Measurements from ENCODE around the gene RNF212. TPM values are rescaled to one million over a fixed set of nuclear protein-coding genes. Genes with fewer than 3 reads are reported as not detected.

RNF212 gene
- total and polyA plus RNA-seq, 2 experiments from 2014 or later, result 17.0 to 20.6 TPM

DNA sequence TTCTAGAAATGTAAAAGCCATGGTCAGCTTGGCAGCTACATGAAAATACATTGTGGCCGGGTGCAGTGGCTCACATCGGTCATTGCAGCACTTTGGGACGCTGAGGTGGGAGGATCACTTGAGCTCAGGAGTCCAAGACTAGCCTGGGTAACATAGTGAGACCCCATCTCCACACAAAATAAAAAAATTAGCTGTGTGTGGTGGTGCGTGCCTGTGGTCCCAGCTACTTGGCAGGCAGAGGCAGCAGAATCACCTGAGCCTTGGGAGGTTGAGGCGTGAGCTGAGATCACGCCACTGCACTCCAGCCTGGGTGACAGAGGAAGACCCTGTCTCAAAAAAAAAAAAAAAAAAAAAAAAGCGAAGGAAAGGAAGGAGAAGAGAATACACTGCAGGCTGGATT lies 29.0 kb downstream of the RNF212 start (continued):
- no peak for TF ChIP-seq CTCF (conservative IDR thresholded peaks at IDR 0.05; ENCODE audit: low read depth in 2 of 2)
- no peak for TF ChIP-seq CREB1 (CRISPR knock-in tag; IDR thresholded peaks at IDR 0.05; ENCODE audit: low read depth)
- TF ChIP-seq ZNF114 (CRISPR knock-in tag; IDR thresholded peaks at IDR 0.05), result no peak

GRCh38 chr4:1082215-1083182 lies 30.9 kb downstream of the RNF212 start:
- Histone ChIP-seq H3K27ac (ENCODE audit: low read depth) (no peak overlapping the region), H2AFZ (no peak overlapping the region), H3K4me3 (no peak overlapping the region), H3K4me1 (ENCODE audit: insufficient read depth) (no peaks in the 10 kb centered on the region), H3K79me2 (replicated peaks; ENCODE audit: insufficient read depth) (no peaks in the 10 kb centered on the region), H3F3A (replicated peaks; ENCODE audit: low read depth) (no peaks in the 10 kb centered on the region), H3K4me2 (no peak overlapping the region), H3K27me3 (ENCODE audit: insufficient read depth) (no peaks in the 10 kb centered on the region), H3K36me3 (ENCODE audit: insufficient read depth) (no peaks in the 10 kb centered on the region), H3K9me2 (ENCODE audit: insufficient read depth) (no peaks in the 10 kb centered on the region), H4K20me1 (replicated peaks; ENCODE audit: insufficient read depth) (no peaks in the 10 kb centered on the region)
- no peak overlapping the region for H3K4me3 Mint-ChIP-seq
- H3K27ac Mint-ChIP-seq, result no peak overlapping the region
- DNase-seq (ENCODE audit: low spot score), result no peak
- peaks cover 3% of the 10 kb centered on the region; the same call in 2 of the 3 replicates for H3K9me3 Mint-ChIP-seq
- ATAC-seq, result no peak
- no peaks in the 10 kb centered on the region for H3K4me1 Mint-ChIP-seq
- peaks cover 3% of the 10 kb centered on the region for H3K27me3 Mint-ChIP-seq (ENCODE audit: insufficient read depth, low read depth, poor library complexity)
- H3K36me3 Mint-ChIP-seq (ENCODE audit: low read depth), result no peaks in the 10 kb centered on the region
- TF ChIP-seq POLR2AphosphoS5 (IDR thresholded peaks at IDR 0.05; ENCODE audit: low read depth) (no peak), ZNF462 (CRISPR knock-in tag; IDR thresholded peaks at IDR 0.05) (no peak), NANOG (IDR thresholded peaks at IDR 0.05; ENCODE audit: borderline replicate concordance) (no peak), EZH2 (IDR thresholded peaks at IDR 0.05; ENCODE audit: low read depth, unreplicated experiment) (no peak), EZH2phosphoT487 (IDR thresholded peaks at IDR 0.05; ENCODE audit: unreplicated experiment) (no peak), ZNF114 (CRISPR knock-in tag; IDR thresholded peaks at IDR 0.05) (no peak), JUNB (IDR thresholded peaks at IDR 0.05; ENCODE audit: unreplicated experiment) (no peak), ETS1 (IDR thresholded peaks at IDR 0.05) (no peak)
- TF ChIP-seq, protein P1, sequence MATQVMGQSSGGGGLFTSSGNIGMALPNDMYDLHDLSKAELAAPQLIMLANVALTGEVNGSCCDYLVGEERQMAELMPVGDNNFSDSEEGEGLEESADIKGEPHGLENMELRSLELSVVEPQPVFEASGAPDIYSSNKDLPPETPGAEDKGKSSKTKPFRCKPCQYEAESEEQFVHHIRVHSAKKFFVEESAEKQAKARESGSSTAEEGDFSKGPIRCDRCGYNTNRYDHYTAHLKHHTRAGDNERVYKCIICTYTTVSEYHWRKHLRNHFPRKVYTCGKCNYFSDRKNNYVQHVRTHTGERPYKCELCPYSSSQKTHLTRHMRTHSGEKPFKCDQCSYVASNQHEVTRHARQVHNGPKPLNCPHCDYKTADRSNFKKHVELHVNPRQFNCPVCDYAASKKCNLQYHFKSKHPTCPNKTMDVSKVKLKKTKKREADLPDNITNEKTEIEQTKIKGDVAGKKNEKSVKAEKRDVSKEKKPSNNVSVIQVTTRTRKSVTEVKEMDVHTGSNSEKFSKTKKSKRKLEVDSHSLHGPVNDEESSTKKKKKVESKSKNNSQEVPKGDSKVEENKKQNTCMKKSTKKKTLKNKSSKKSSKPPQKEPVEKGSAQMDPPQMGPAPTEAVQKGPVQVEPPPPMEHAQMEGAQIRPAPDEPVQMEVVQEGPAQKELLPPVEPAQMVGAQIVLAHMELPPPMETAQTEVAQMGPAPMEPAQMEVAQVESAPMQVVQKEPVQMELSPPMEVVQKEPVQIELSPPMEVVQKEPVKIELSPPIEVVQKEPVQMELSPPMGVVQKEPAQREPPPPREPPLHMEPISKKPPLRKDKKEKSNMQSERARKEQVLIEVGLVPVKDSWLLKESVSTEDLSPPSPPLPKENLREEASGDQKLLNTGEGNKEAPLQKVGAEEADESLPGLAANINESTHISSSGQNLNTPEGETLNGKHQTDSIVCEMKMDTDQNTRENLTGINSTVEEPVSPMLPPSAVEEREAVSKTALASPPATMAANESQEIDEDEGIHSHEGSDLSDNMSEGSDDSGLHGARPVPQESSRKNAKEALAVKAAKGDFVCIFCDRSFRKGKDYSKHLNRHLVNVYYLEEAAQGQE (IDR thresholded peaks at IDR 0.05; ENCODE audit: unreplicated experiment), result no peak

All from GM23338 (cell line).